HK-2 (cell line): ENCODE results near the gene ZNF366.

Source experiments
- DNase-seq: peaks from one replicate; pipeline ENCODE4 v3.0.0-alpha.2; 2018; ENCODE audit not compliant: unreplicated experiment

Gene ZNF366

DNA sequence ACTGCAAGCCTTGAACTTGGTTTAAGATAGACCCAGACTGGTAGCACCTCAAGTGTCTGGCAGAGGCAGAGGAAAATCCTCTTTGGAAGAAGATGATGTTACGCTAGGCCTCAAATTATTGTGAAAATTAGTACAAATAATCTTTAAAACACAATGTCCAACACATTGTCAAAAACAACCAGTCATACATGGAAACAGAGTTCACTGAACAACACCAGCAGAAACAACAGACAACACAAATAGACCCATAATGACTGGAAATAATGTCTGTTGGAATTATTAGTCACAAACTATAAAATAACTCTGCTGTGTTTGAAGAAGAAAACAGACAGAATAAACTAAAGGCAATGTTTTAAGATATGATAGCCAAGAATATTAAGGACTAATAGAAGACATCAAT lies 15.4 kb upstream of the ZNF366 start:
- no peak for DNase-seq

DNA sequence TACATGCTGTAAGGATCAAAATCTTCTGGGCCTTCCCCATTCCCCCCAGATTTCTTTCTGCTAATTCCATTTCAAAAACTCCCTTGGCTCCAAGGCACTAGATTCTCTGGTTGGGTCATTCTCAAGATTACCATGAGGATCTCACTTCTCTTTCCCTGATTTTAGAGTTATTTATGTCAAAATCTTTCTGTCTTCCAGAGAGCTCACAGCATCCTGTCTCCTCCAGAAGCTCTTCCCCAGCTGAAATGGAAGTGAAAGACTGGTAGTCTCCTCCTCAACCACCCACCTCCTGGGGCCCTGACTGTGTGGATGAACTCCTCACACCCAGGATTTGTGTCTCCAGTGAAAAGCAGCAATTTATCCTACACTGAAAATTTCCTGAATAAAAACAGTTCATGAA lies 11.9 kb upstream of the ZNF366 start:
- no peak for DNase-seq

- no peak for DNase-seq
These were observed 10.9 kb upstream of the ZNF366 start for GRCh38 chr5:72518001-72518683.

- no peak for DNase-seq
These were observed 9.7 kb upstream of the ZNF366 start for GRCh38 chr5:72516916-72517315.

DNA sequence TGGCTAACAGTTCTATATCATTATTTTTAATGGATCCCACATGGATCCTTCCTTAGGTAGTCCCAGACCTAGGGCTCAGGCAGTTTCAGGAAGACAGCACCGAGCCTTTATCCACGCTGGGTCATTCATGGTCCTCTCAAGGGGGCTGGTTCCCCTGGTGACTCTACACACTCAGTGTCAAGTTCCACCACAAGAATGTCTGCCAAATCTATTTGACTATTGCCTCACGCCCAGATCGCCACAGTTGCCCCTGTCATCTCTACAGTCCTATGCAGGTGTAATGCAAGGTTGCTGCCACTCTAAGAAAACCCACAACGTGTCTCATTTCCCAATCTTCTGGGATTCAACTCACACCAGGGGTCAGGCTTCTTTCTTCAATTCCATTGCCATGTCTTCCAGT lies 8.0 kb upstream of the ZNF366 start:
- no peak for DNase-seq

DNA sequence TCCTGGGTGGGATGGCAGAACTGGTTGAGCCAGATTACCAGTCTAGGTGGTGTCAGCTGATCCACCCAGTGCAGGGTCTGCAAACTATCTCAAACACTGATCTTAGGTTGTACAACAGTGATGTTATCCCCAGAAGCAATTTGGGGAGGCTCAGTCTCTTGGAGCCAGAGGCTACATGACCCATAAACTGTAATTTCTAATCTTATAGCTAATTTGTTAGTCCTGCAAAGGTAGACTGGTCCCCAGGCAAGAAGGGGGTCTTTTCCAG lies 5.3 kb upstream of the ZNF366 start:
- no peak for DNase-seq

- DNase-seq = no peak
These were observed 4.8 kb upstream of the ZNF366 start for GRCh38 chr5:72511774-72512592.

DNA sequence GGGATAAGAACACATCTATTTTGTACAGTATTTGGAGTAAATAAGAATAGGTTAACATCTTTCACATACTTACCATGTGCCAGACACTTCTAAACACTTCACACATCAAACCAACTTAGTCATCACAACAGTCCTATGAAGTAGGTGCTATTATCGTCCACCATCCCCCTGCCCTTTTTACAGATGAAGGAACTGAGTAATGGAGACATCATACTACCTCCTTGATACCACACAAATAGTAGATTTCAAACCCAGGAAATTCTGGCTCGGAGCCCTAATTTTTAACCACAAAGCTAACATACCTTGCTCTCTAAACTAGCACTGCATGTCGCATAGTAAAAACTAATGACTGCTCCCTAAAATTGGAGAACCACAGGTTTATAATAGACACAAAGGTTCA lies 4.2 kb upstream of the ZNF366 start:
- DNase-seq = no peak

- DNase-seq = no peak
These were observed 3.5 kb upstream of the ZNF366 start for GRCh38 chr5:72510610-72511181.

- DNase-seq = no peak
These were observed 2.2 kb upstream of the ZNF366 start for GRCh38 chr5:72509401-72509800.

DNA sequence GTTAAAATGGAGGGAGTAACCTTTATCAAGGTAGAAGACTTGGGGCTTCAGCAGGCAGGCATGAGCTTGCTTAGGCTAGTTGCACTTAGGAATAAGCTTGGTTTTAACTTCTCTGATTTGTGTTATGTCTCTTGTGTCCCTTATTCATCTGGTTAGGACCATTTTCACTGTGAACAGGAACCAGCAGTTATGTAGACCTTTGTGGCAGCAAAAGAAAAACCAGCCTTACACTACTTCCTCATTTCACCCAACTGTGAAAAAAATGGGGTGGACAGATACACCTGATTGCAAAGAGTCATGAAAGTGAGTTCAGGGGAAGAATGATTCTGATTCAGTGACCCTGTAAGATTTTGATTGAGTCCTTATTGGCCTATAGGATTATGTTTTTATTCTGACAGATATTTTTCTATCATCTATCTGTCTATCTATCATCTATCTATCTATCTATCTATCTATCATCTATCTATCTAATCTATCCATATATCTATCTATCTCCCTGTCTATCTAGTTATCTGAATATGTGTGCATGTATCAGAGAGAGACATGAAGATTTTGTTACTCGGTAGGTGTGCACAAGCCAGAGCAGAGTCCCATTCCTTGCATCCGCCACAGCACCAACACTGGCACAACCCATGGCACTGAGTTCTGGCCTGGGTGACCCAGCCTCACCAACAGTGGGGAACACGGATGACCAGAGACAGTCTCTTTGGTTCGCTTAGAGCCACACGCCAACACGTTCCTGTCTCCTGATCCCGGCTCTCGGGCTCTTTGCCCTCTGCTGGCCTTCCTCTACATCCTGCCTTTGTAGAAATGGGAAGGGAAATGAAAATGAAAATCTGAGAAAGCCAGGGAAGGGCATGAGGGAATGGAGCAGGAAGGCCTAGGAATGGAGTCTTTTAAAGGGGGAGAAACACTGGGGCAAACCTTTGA lies 1.3 kb upstream of the ZNF366 start:
- no peak for DNase-seq

DNA sequence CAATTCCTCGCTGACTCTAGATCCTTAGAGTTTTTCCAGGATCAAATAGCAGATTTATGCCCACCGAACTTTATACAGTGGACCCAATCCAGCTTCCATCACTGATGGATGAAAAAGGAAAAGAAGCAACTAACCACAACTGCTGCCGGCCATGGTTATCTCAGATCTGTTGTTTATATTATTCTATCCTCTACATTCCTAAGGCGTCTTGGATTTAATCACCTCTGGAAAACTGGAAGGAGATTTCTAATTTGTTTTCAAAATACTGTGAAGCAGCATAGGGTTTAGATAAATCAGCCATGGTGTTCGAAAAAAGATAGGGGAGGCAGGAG lies 663 bp upstream of the ZNF366 start:
- no peak for DNase-seq

- no peak for DNase-seq
These were observed 1.1 kb downstream of the ZNF366 start for GRCh38 chr5:72506158-72506549.

GRCh38 chr5:72505539-72506157 lies 1.6 kb downstream of the ZNF366 start:
- DNase-seq = no peak

- no peak for DNase-seq
These were observed 2.2 kb downstream of the ZNF366 start for GRCh38 chr5:72505016-72505415.

GRCh38 chr5:72503888-72504491 lies 3.2 kb downstream of the ZNF366 start:
- DNase-seq = no peak

DNA sequence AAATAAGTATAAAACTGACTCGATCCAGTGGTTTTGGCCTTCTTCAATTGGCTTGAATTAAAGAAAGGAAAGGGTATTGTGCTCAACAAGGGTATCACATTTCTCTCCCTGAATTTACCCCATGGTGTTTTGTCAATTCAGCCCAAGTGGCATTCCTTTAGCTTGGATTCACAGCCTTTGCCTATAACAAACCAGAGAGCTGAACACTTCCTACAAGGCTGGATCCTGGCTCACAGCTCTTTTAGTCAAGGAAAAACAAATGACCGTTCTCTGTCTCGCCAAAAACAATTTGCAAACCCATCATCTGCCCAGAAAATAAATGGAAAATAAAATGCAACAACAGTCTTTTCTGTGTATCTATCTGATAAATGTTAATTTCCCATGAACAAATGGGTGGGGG lies 5.7 kb downstream of the ZNF366 start:
- no peak for DNase-seq

DNA sequence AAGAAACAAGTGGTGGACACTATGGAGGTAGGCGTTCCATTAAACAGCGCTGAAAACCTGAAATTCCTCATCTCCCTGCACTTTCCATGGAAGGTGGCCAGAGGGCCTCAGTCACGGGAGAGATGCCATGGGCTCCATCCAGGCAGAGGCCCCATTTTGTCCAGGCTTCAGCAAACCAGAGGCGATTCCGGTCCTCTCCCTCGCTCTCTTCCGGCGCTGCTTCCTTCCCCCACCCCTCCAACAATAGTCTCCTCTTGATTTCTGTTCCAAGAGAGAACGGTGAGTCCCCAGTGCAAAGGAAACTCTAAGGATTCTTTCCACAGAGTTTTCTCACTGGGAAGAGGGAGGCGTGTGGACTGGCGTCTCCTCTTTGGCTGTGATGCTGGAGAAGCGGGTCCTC lies 7.5 kb downstream of the ZNF366 start:
- no peak for DNase-seq

GRCh38 chr5:72499090-72499489 lies 8.1 kb downstream of the ZNF366 start:
- DNase-seq = no peak

GRCh38 chr5:72498284-72498683 lies 8.9 kb downstream of the ZNF366 start:
- no peak for DNase-seq

DNA sequence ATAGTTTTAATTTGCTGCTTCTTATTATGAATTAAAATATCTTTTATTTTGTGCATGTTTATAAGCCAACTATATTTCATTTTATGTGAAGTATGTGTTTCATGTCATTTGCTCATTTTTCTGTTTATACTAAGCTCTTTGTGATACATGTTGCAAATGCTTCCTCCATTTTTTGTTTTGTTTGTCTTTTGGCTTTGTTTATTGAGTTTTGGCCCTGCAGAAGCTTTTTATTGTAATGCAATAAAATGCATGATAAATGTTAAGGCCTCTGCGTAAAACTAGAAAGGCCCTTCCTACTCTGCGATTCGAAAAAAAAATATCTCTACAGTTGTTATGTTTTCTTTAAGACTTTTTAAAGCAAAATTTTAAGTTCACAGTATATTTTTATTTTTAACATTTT lies 9.4 kb downstream of the ZNF366 start:
- no peak for DNase-seq

DNA sequence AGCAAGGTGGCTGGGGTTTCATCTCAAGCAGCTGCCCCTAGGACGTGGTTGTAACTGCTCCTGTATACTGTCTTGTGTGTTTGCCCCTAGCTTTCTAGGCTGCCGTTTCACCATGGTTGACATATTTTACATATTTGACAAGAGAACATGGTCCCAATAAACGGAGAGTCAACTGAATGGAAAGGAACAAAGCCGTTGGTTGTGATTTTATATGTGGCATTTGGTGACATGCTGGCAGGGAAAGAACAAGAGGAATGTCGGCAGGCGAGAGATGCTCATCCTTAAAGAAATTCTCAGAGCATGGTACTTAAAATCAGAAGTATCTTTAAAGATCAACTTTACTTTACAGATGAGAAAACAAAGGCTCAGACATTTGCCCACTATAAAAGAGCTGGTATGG lies 11.8 kb downstream of the ZNF366 start:
- DNase-seq = no peak
